HEK293 (cell line): ENCODE measurements around the gene MND1.

Experiments
- CTCF ChIA-PET: fragments of 350-600 bp; formaldehyde crosslinking; extraction: SDS; loops from one replicate; lab custom pipeline; 2021; ENCODE audit warnings: antibody characterized with exemption; lab: Yijun Ruan, JAX
- POLR2A ChIA-PET: fragments of 300-600 bp; formaldehyde crosslinking; extraction: SDS; loops from one replicate; lab custom pipeline; 2020; ENCODE audit warnings: antibody characterized with exemption, inconsistent platforms; lab: Yijun Ruan, JAX
- H3K27ac ChIP-seq: fragments of 200-500 bp; sonication (Bioruptor generic); 2 replicates; pipeline ENCODE4 v1.5.1; 2014; ENCODE audit warnings: low read depth, low read length, control low read depth, inconsistent platforms; ENCODE audit errors: extremely low read depth
- H3K36me3 ChIP-seq, 2 experiments: fragments of 200-500 bp in 1 of 2; sonication (Bioruptor generic) in 1 of 2; 1 replicate in 1 of 2; 2 replicates in 1 of 2; pipeline ENCODE4 v1.5.1; 2014 to 2017; ENCODE audit warnings: inconsistent platforms in 2 of 2, low read length in 2 of 2; ENCODE audit not compliant: control insufficient read depth in 2 of 2, insufficient read depth in 1 of 2
- H3K4me1 ChIP-seq: fragments of 200-500 bp; sonication (Bioruptor generic); 2 replicates; pipeline ENCODE4 v1.5.1; 2014; ENCODE audit warnings: mild to moderate bottlenecking, low read length, inconsistent platforms; ENCODE audit not compliant: control insufficient read depth, insufficient read depth
- H3K4me3 ChIP-seq: 2 replicates; pipeline ENCODE4 v1.5.1; 2011; ENCODE audit warnings: low read depth, mild to moderate bottlenecking, control low read depth, low read length, moderate library complexity
- H3K9me3 ChIP-seq: fragments of 200-500 bp; sonication (Bioruptor generic); 2 replicates; pipeline ENCODE4 v1.5.1; 2014; ENCODE audit warnings: low read depth, low read length, inconsistent platforms; ENCODE audit not compliant: control insufficient read depth, insufficient read depth
- KLF8 ChIP-seq: fragments of 450-650 bp; formaldehyde crosslinking; IDR thresholded peaks from 2 replicates; pipeline ENCODE4 v1.5.1; 2016; ENCODE audit warnings: missing biosample characterization, missing genetic modification characterization
- KLF9 ChIP-seq: fragments of 450-650 bp; formaldehyde crosslinking; IDR thresholded peaks from 2 replicates; pipeline ENCODE4 v1.5.1; 2016; ENCODE audit warnings: missing biosample characterization, missing genetic modification characterization, low read depth
- SP2 ChIP-seq: fragments of 450-650 bp; formaldehyde crosslinking; IDR thresholded peaks from 2 replicates; pipeline ENCODE4 v1.5.1; 2016; ENCODE audit warnings: missing biosample characterization, missing genetic modification characterization
- ZBTB1 ChIP-seq: fragments of 450-650 bp; formaldehyde crosslinking; IDR thresholded peaks from 2 replicates; pipeline ENCODE4 v1.5.1; 2016; ENCODE audit warnings: missing biosample characterization, missing genetic modification characterization
- ZBTB11 ChIP-seq: fragments of 450-650 bp; formaldehyde crosslinking; conservative IDR thresholded peaks from 2 replicates; pipeline ENCODE4 v1.5.1; 2016; ENCODE audit warnings: low read depth, missing biosample characterization, missing genetic modification characterization
- ZBTB20 ChIP-seq: fragments of 450-650 bp; formaldehyde crosslinking; IDR thresholded peaks from 2 replicates; pipeline ENCODE4 v1.5.1; 2016; ENCODE audit warnings: missing biosample characterization, missing genetic modification characterization
- ZFHX2 ChIP-seq: fragments of 450-650 bp; formaldehyde crosslinking; conservative IDR thresholded peaks from 2 replicates; pipeline ENCODE4 v1.5.1; 2016; ENCODE audit warnings: missing biosample characterization, missing genetic modification characterization
- ZIC2 ChIP-seq: fragments of 450-650 bp; formaldehyde crosslinking; IDR thresholded peaks from 2 replicates; pipeline ENCODE4 v1.5.1; 2016; ENCODE audit warnings: missing biosample characterization, missing genetic modification characterization
- ZNF16 ChIP-seq: fragments of 450-650 bp; formaldehyde crosslinking; IDR thresholded peaks from 2 replicates; pipeline ENCODE4 v1.5.1; 2016; ENCODE audit warnings: low read depth, missing biosample characterization, missing genetic modification characterization
- ZNF2 ChIP-seq: fragments of 450-650 bp; formaldehyde crosslinking; IDR thresholded peaks from 2 replicates; pipeline ENCODE4 v1.5.1; 2016; ENCODE audit warnings: missing biosample characterization, missing genetic modification characterization
- ZNF292 ChIP-seq: fragments of 450-650 bp; formaldehyde crosslinking; IDR thresholded peaks from 2 replicates; pipeline ENCODE4 v1.5.1; 2016; ENCODE audit warnings: low read depth, missing biosample characterization, missing genetic modification characterization, borderline replicate concordance
- ZNF37A ChIP-seq: fragments of 450-650 bp; IDR thresholded peaks from 2 replicates; pipeline ENCODE4 v1.5.1; 2018; ENCODE audit warnings: missing biosample characterization, missing genetic modification characterization
- ZNF398 ChIP-seq: fragments of 450-650 bp; formaldehyde crosslinking; IDR thresholded peaks from 2 replicates; pipeline ENCODE4 v1.5.1; 2017; ENCODE audit warnings: missing biosample characterization, missing genetic modification characterization
- ZNF449 ChIP-seq: fragments of 450-650 bp; formaldehyde crosslinking; IDR thresholded peaks from 2 replicates; pipeline ENCODE4 v1.5.1; 2017; ENCODE audit warnings: missing biosample characterization, mild to moderate bottlenecking, missing genetic modification characterization, moderate library complexity
- ZNF473 ChIP-seq: fragments of 450-650 bp; formaldehyde crosslinking; IDR thresholded peaks from 2 replicates; pipeline ENCODE4 v1.5.1; 2017; ENCODE audit warnings: missing biosample characterization, missing genetic modification characterization
- ZNF600 ChIP-seq: fragments of 450-650 bp; formaldehyde crosslinking; IDR thresholded peaks from 2 replicates; pipeline ENCODE4 v1.5.1; 2016; ENCODE audit warnings: missing biosample characterization, missing genetic modification characterization
- ZNF626 ChIP-seq: fragments of 450-650 bp; sonication (Bioruptor Pico); formaldehyde crosslinking; IDR thresholded peaks from 2 replicates; pipeline ENCODE4 v1.5.1; 2018; ENCODE audit warnings: missing biosample characterization, missing genetic modification characterization, inconsistent platforms
- ZNF777 ChIP-seq: fragments of 450-650 bp; formaldehyde crosslinking; IDR thresholded peaks from 2 replicates; pipeline ENCODE4 v1.5.1; 2017; ENCODE audit warnings: missing biosample characterization, missing genetic modification characterization, borderline replicate concordance
- ZNF785 ChIP-seq: fragments of 450-650 bp; formaldehyde crosslinking; IDR thresholded peaks from 2 replicates; pipeline ENCODE4 v1.5.1; 2016; ENCODE audit warnings: missing biosample characterization, missing genetic modification characterization
- ZNF791 ChIP-seq: fragments of 450-650 bp; formaldehyde crosslinking; IDR thresholded peaks from 2 replicates; pipeline ENCODE4 v1.5.1; 2016; ENCODE audit warnings: missing biosample characterization, missing genetic modification characterization
- ZSCAN16 ChIP-seq: fragments of 450-650 bp; formaldehyde crosslinking; IDR thresholded peaks from 2 replicates; pipeline ENCODE4 v1.5.1; 2016; ENCODE audit warnings: missing biosample characterization, missing genetic modification characterization
- TF ChIP-seq, protein P1 (sequence below): fragments of 450-650 bp; formaldehyde crosslinking; IDR thresholded peaks from 2 replicates; pipeline ENCODE4 v1.5.1; 2017; ENCODE audit warnings: missing biosample characterization, missing genetic modification characterization

MND1 gene

GRCh38 chr4:153342751-153343552 is 1.5 kb upstream of the MND1 start:
- Histone ChIP-seq H3K36me3 (peaks cover 0 to 4% of the 10 kb centered on the region in 2 experiments; a peak in 1 of 3 replicates), H3K27ac (no peak overlapping the region), H3K4me3 (no peak overlapping the region), H3K9me3 (no peaks in the 10 kb centered on the region), H3K4me1 (peaks cover 2% of the 10 kb centered on the region; the same call in 1 of the 2 replicates)
- POLR2A ChIA-PET, result no interaction called here
- TF ChIP-seq ZNF292 (tag by site-specific recombination) (no peak), ZNF16 (no peak), SP2 (tag by site-specific recombination) (no peak)
- CTCF ChIA-PET, result interaction anchor here (1.3 kb wide), 1 partner anchor 200 kb away, joined by 7 read pairs; no protein-coding TSS in a partner anchor

- Histone ChIP-seq H3K27ac (peak overlapping the region; percentile 95), H3K36me3 (peaks cover 0 to 3% of the 10 kb centered on the region in 2 experiments; a peak in 1 of 3 replicates), H3K4me1 (peaks cover 2% of the 10 kb centered on the region; the same call in 1 of the 2 replicates), H3K9me3 (no peaks in the 10 kb centered on the region), H3K4me3 (peak overlapping the region; percentile 71)
- CTCF ChIA-PET, result interaction anchor here (0.5 to 1.8 kb wide), 7 partner anchors 53 to 405 kb away, joined by 3 to 8 read pairs (median 4); no protein-coding TSS in a partner anchor
- POLR2A ChIA-PET, result interaction anchor here (0.6 to 2.2 kb wide), 4 partner anchors 13 to 220 kb away, joined by 3 to 7 read pairs (median 3); partner anchors contain the start of gene TMEM131L
- TF ChIP-seq ZNF600 (tag by site-specific recombination) (0 out of 2 replicates have a peak, but pooled peaks have one; percentile 15), ZBTB20 (tag by site-specific recombination) (0 out of 2 replicates have a peak, but pooled peaks have one; percentile 12), ZFHX2 (tag by site-specific recombination) (peak; percentile 2; the same call in 1 of the 2 replicates), ZNF473 (tag by site-specific recombination) (no peak), ZNF37A (no peak), ZNF626 (tag by site-specific recombination) (no peak), ZNF398 (tag by site-specific recombination) (no peak), ZNF785 (no peak), ZNF449 (tag by site-specific recombination) (peak; percentile 31; the same call in 1 of the 2 replicates), ZNF777 (no peak), KLF9 (tag by site-specific recombination) (no peak), ZBTB11 (tag by site-specific recombination) (0 out of 2 replicates have a peak, but pooled peaks have one; percentile 9), ZIC2 (tag by site-specific recombination) (no peak), ZNF16 (no peak), ZBTB1 (tag by site-specific recombination) (no peak), KLF8 (tag by site-specific recombination) (peak; percentile 20; the same call in 1 of the 2 replicates), ZNF2 (tag by site-specific recombination) (peak; percentile 34), ZSCAN16 (no peak), ZNF791 (tag by site-specific recombination) (no peak)
- TF ChIP-seq, protein P1, sequence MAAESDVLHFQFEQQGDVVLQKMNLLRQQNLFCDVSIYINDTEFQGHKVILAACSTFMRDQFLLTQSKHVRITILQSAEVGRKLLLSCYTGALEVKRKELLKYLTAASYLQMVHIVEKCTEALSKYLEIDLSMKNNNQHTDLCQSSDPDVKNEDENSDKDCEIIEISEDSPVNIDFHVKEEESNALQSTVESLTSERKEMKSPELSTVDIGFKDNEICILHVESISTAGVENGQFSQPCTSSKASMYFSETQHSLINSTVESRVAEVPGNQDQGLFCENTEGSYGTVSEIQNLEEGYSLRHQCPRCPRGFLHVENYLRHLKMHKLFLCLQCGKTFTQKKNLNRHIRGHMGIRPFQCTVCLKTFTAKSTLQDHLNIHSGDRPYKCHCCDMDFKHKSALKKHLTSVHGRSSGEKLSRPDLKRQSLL, result 0 out of 2 replicates have a peak, but pooled peaks have one; percentile 21
These were observed 809 bp downstream of the MND1 start for GRCh38 chr4:153345012-153345981.
